Natural killer cell treated with Interleukin-12 subunit alpha and Interleukin-12 subunit beta and Interleukin-15 and Interleukin-18, amount 100 ng/mL, for 72 hours (primary cell): ENCODE results near the gene CKLF. TPM values are rescaled to one million over a fixed set of nuclear protein-coding genes. Genes with fewer than 3 reads are reported as not detected.

Experiments
- ATAC-seq, 2 donors: fragments of 150-1000 bp; cut with Tn5 transposase in 1 of 2; sonication (Bioruptor Pico), chemical (Tn5 transposase) in 1 of 2; 2 replicates each; pipeline ENCODE4 v1.10.0; 2021
- DNase-seq: peaks from one replicate; pipeline ENCODE4 v3.0.0; 2022; ENCODE audit warnings: low spot score
- H3K27ac Mint-ChIP-seq, 2 donors: 1 replicate in 1 of 2; 2 replicates in 1 of 2; pipeline ENCODE4 v1.8.0; 2022; ENCODE audit warnings: mixed read lengths in 2 of 2, mild to moderate bottlenecking in 1 of 2, moderate library complexity in 1 of 2
- H3K27me3 Mint-ChIP-seq, 2 donors: 1 replicate in 1 of 2; 2 replicates in 1 of 2; pipeline ENCODE4 v1.8.0; 2022; ENCODE audit warnings: mixed read lengths in 2 of 2
- H3K36me3 Mint-ChIP-seq: one replicate; pipeline ENCODE4 v1.8.0; 2022; ENCODE audit warnings: mixed read lengths
- H3K4me1 Mint-ChIP-seq, 2 donors: 1 replicate in 1 of 2; 2 replicates in 1 of 2; pipeline ENCODE4 v1.8.0; 2022; ENCODE audit warnings: low read depth in 2 of 2, mixed read lengths in 2 of 2, mild to moderate bottlenecking in 1 of 2
- H3K4me3 Mint-ChIP-seq: one replicate; pipeline ENCODE4 v1.8.0; 2022; ENCODE audit warnings: mixed read lengths
- H3K9me3 Mint-ChIP-seq: 2 replicates; pipeline ENCODE4 v1.8.0; 2022; ENCODE audit warnings: mixed read lengths
- total RNA-seq, 2 donors: library from RNA; stranded (reverse); gene quantifications; one replicate each; pipeline ENCODE4 v1.2.3, GENCODE V29; 2022

CKLF gene
- total RNA-seq, 2 donors from 2014 or later = 71.2 to 78.6 TPM

DNA sequence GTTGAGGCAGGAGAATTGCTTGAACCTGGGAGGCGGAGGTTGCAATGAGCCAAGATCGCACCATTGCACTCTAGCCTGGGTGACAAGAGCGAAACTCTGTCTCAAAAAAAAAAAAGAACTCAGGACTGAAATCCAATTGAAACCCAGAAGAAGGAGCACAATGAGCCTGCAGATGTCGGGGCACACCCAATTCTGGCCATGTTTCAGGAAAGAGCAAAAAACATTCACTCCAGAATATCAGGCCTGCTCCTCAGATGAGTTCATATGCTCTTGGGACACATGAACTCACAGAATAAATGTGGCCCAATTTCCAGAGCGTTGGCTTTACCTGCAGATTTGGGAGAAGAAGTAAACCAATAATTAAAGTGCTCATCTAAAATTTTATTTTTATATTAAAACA, 23.9 kb downstream of the CKLF start:
- Mint-ChIP-seq H3K27me3 (peaks cover 18 to 23% of the 10 kb centered on the region in 2 donors), H3K4me1 (peaks cover 19 to 22% of the 10 kb centered on the region in 2 donors), H3K36me3 (no peaks in the 10 kb centered on the region), H3K9me3 (no peaks in the 10 kb centered on the region), H3K27ac (no peak overlapping the region), H3K4me3 (no peak overlapping the region)
- ATAC-seq (no peak), DNase-seq (no peak)

GRCh38 chr16:66578651-66579531, 26.5 kb downstream of the CKLF start, which contains the start of gene CMTM2:
CMTM2 (plus strand) TSS chr16:66579463; CDS start chr16:66579608, 145 bp downstream.
- ATAC-seq = peak in 1 of 2 donors; percentile 48
- H3K27me3 Mint-ChIP-seq = peaks cover 18 to 23% of the 10 kb centered on the region in 2 donors
- H3K9me3 Mint-ChIP-seq = no peaks in the 10 kb centered on the region
- H3K4me3 Mint-ChIP-seq = peak within 1 kb of the TSS; percentile 58
- peaks cover 6 to 11% of the 10 kb centered on the region in 2 donors for H3K4me1 Mint-ChIP-seq
- no peak within 1 kb of the TSS for H3K27ac Mint-ChIP-seq
- no peaks in the 10 kb centered on the region for H3K36me3 Mint-ChIP-seq
- no peak for DNase-seq

GRCh38 chr16:66580605-66581209, 28.3 kb downstream of the CKLF start:
- Mint-ChIP-seq H3K4me1 (peaks cover 0 to 8% of the 10 kb centered on the region in 2 donors), H3K27me3 (peaks cover 18 to 23% of the 10 kb centered on the region in 2 donors), H3K4me3 (no peak overlapping the region), H3K27ac (no peak overlapping the region), H3K9me3 (no peaks in the 10 kb centered on the region), H3K36me3 (no peaks in the 10 kb centered on the region)
- ATAC-seq (no peak), DNase-seq (no peak)

- Mint-ChIP-seq H3K4me3 (no peak overlapping the region), H3K36me3 (no peaks in the 10 kb centered on the region), H3K27me3 (peaks cover 18 to 23% of the 10 kb centered on the region in 2 donors), H3K9me3 (no peaks in the 10 kb centered on the region), H3K4me1 (peaks cover 0 to 11% of the 10 kb centered on the region in 2 donors), H3K27ac (no peak overlapping the region)
- no peak for ATAC-seq
- DNase-seq = no peak
These were observed 29.0 kb downstream of the CKLF start for GRCh38 chr16:66581246-66581952.

DNA sequence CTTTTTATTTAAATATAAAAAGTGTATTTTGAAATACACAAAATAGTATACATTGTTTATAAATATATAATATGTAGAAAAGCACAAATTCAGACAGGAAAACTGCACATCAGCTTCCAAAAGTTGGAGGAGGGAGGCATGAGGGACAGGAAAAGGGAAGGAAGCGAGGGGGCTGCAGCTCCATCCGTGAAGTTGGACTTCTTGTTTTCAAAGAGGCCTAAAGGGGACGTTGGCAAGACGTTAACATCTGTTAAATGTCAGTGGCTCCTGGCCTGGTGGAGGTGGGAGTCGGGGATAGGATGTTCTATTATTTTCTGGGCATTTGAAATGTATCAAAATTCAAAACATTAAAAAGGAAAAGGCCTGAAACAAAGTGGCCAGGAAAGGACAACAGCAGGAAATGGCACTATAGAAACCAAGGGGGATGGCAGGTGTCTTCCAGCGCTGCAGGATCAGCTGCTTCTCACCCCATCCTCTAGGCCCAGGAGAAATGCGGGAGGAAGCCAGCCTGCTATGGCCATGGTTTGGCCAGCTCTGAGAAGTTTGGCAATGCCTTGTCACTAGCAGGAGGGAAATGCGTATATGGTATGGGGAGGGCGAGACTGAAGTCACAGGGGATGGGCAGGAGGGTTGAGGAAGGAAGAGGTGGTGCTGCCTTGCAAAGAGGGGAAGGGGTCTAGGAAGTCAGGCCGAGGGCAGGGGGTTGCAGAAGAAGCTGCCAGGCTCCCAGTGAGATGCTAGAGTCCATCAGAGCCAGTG, 33.3 kb downstream of the CKLF start:
- H3K4me3 Mint-ChIP-seq = no peak overlapping the region
- H3K27me3 Mint-ChIP-seq = peaks cover 0 to 4% of the 10 kb centered on the region in 2 donors
- H3K9me3 Mint-ChIP-seq = no peaks in the 10 kb centered on the region
- ATAC-seq (no peak), DNase-seq (no peak)
- H3K27ac Mint-ChIP-seq = peak overlapping the region in 1 of 2 donors; percentile 30
- H3K36me3 Mint-ChIP-seq = no peaks in the 10 kb centered on the region
- peaks cover 15 to 18% of the 10 kb centered on the region in 2 donors for H3K4me1 Mint-ChIP-seq

GRCh38 chr16:66587881-66588600, 35.7 kb downstream of the CKLF start:
- DNase-seq (no peak), ATAC-seq (no peak)
- no peaks in the 10 kb centered on the region for H3K9me3 Mint-ChIP-seq
- H3K4me3 Mint-ChIP-seq = no peak overlapping the region
- H3K27me3 Mint-ChIP-seq = no peaks in the 10 kb centered on the region
- peaks cover 17 to 19% of the 10 kb centered on the region in 2 donors for H3K4me1 Mint-ChIP-seq
- H3K36me3 Mint-ChIP-seq = no peaks in the 10 kb centered on the region
- H3K27ac Mint-ChIP-seq = no peak overlapping the region

GRCh38 chr16:66588981-66589713, 36.8 kb downstream of the CKLF start:
- Mint-ChIP-seq H3K27ac (no peak overlapping the region), H3K36me3 (no peaks in the 10 kb centered on the region), H3K4me1 (peaks cover 17 to 19% of the 10 kb centered on the region in 2 donors), H3K4me3 (peak overlapping the region; percentile 80), H3K9me3 (no peaks in the 10 kb centered on the region), H3K27me3 (no peaks in the 10 kb centered on the region)
- ATAC-seq = peak; percentile 85 to 91
- no peak for DNase-seq

- ATAC-seq = no peak
- Mint-ChIP-seq H3K4me1 (peaks cover 17 to 23% of the 10 kb centered on the region in 2 donors), H3K36me3 (no peaks in the 10 kb centered on the region), H3K9me3 (no peaks in the 10 kb centered on the region), H3K27me3 (no peaks in the 10 kb centered on the region), H3K27ac (peak overlapping the region in 1 of 2 donors; percentile 26), H3K4me3 (peak overlapping the region; percentile 46)
- DNase-seq = no peak
These were observed 37.9 kb downstream of the CKLF start for GRCh38 chr16:66590322-66590721.

- peak overlapping the region in 1 of 2 donors; percentile 26 for H3K27ac Mint-ChIP-seq
- DNase-seq (no peak), ATAC-seq (no peak)
- no peak overlapping the region for H3K4me3 Mint-ChIP-seq
- peaks cover 17% of the 10 kb centered on the region in 2 donors for H3K4me1 Mint-ChIP-seq
- H3K27me3 Mint-ChIP-seq = no peaks in the 10 kb centered on the region
- no peaks in the 10 kb centered on the region for H3K9me3 Mint-ChIP-seq
- no peaks in the 10 kb centered on the region for H3K36me3 Mint-ChIP-seq
These were observed 38.6 kb downstream of the CKLF start for GRCh38 chr16:66591018-66591417.

GRCh38 chr16:66592241-66592640, 39.9 kb downstream of the CKLF start:
- no peak for ATAC-seq
- Mint-ChIP-seq H3K9me3 (no peaks in the 10 kb centered on the region), H3K27ac (no peak overlapping the region), H3K4me3 (no peak overlapping the region), H3K36me3 (no peaks in the 10 kb centered on the region), H3K27me3 (no peaks in the 10 kb centered on the region), H3K4me1 (peaks cover 19 to 20% of the 10 kb centered on the region in 2 donors)
- no peak for DNase-seq

DNA sequence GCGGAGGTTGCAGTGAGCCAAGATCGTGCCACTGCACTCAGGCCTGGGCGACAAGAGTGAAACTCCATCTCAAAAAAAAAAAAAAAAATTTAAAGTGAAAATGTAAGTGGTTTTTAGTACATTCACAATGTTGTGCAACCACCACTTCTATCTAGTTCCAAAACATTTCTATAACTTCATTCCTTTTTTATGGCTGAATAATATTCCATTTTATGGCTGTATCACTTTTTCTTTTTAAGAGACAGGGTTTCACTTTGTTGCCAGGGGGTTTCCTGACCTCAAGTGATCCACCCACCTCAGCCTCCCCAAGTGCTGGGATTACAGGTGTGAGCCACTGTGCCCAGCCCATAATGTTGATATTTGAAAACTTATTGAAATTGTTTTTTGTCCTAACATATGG, 40.4 kb downstream of the CKLF start:
- Mint-ChIP-seq H3K9me3 (no peaks in the 10 kb centered on the region), H3K36me3 (no peaks in the 10 kb centered on the region), H3K4me1 (peaks cover 23 to 24% of the 10 kb centered on the region in 2 donors), H3K27me3 (peaks cover 0 to 3% of the 10 kb centered on the region in 2 donors), H3K27ac (no peak overlapping the region), H3K4me3 (no peak overlapping the region)
- DNase-seq (no peak), ATAC-seq (no peak)

- DNase-seq (no peak), ATAC-seq (no peak)
- no peaks in the 10 kb centered on the region for H3K36me3 Mint-ChIP-seq
- peaks cover 0 to 3% of the 10 kb centered on the region in 2 donors for H3K27me3 Mint-ChIP-seq
- H3K9me3 Mint-ChIP-seq = no peaks in the 10 kb centered on the region
- H3K4me1 Mint-ChIP-seq = peaks cover 18 to 21% of the 10 kb centered on the region in 2 donors
- no peak overlapping the region for H3K27ac Mint-ChIP-seq
- peak overlapping the region; percentile 15 for H3K4me3 Mint-ChIP-seq
These were observed 42.4 kb downstream of the CKLF start for GRCh38 chr16:66594739-66595138.
